ENCODE measurements around the gene ANXA7. TPM values are rescaled to one million over a fixed set of nuclear protein-coding genes. Genes with fewer than 3 reads are reported as not detected.

The ANXA7 gene
- total RNA-seq, 2 experiments from 2014 or later, result 77.7 to 79.6 TPM

- Histone ChIP-seq H3K4me1 (ENCODE audit: insufficient read depth, low read length) (no peaks in the 10 kb centered on the region), H3K27me3 (ENCODE audit: control insufficient read depth in 1 of 2, insufficient read depth in 2 of 2, low read length in 2 of 2) (no peaks in the 10 kb centered on the region), H3K4me3 (ENCODE audit: low read length) (no peak overlapping the region), H3K27ac (ENCODE audit: low read depth in 1 of 2, low read length in 2 of 2) (no peak overlapping the region), H3K9me3 (ENCODE audit: control insufficient read depth in 1 of 2, insufficient read depth in 1 of 2, low read length in 2 of 2) (no peaks in the 10 kb centered on the region), H3K36me3 (ENCODE audit: insufficient read depth, low read length) (peaks cover 33% of the 10 kb centered on the region)
- H3K4me1 Mint-ChIP-seq (ENCODE audit: low read depth), result no peaks in the 10 kb centered on the region
- H3K4me3 Mint-ChIP-seq, result no peak overlapping the region
- POLR2A ChIA-PET, result no interaction called here
- peaks cover 61% of the 10 kb centered on the region for H3K36me3 Mint-ChIP-seq (ENCODE audit: low read depth)
- no peaks in the 10 kb centered on the region for H3K9me3 Mint-ChIP-seq
- no peak for DNase-seq
- intact Hi-C loops (cut with DNase I, micrococcal nuclease), result no loop called here
- H3K27me3 Mint-ChIP-seq, result no peaks in the 10 kb centered on the region
- CTCF ChIA-PET, result no interaction called here
- no peak overlapping the region for H3K27ac Mint-ChIP-seq
- TF ChIP-seq, protein P1, sequence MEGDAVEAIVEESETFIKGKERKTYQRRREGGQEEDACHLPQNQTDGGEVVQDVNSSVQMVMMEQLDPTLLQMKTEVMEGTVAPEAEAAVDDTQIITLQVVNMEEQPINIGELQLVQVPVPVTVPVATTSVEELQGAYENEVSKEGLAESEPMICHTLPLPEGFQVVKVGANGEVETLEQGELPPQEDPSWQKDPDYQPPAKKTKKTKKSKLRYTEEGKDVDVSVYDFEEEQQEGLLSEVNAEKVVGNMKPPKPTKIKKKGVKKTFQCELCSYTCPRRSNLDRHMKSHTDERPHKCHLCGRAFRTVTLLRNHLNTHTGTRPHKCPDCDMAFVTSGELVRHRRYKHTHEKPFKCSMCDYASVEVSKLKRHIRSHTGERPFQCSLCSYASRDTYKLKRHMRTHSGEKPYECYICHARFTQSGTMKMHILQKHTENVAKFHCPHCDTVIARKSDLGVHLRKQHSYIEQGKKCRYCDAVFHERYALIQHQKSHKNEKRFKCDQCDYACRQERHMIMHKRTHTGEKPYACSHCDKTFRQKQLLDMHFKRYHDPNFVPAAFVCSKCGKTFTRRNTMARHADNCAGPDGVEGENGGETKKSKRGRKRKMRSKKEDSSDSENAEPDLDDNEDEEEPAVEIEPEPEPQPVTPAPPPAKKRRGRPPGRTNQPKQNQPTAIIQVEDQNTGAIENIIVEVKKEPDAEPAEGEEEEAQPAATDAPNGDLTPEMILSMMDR (IDR thresholded peaks at IDR 0.05), result no peak
- ATAC-seq (ENCODE audit: poor library complexity), result no peak
Measured at GRCh38 chr10:73446926-73447325, 33.1 kb upstream of the ANXA7 start.

- Histone ChIP-seq H3K9me3 (ENCODE audit: control insufficient read depth in 1 of 2, insufficient read depth in 1 of 2, low read length in 2 of 2) (no peaks in the 10 kb centered on the region), H3K4me1 (ENCODE audit: insufficient read depth, low read length) (no peaks in the 10 kb centered on the region), H3K27ac (ENCODE audit: low read depth in 1 of 2, low read length in 2 of 2) (no peak overlapping the region), H3K36me3 (ENCODE audit: insufficient read depth, low read length) (peaks cover 43% of the 10 kb centered on the region), H3K27me3 (ENCODE audit: control insufficient read depth in 1 of 2, insufficient read depth in 2 of 2, low read length in 2 of 2) (no peaks in the 10 kb centered on the region), H3K4me3 (ENCODE audit: low read length) (no peak overlapping the region)
- CTCF ChIA-PET, result interaction anchor here (0.7 kb wide), 1 partner anchor 32 kb away, joined by 4 read pairs; no protein-coding TSS in a partner anchor
- H3K9me3 Mint-ChIP-seq, result no peaks in the 10 kb centered on the region
- intact Hi-C loops (cut with DNase I, micrococcal nuclease), result no loop called here
- peaks cover 80% of the 10 kb centered on the region for H3K36me3 Mint-ChIP-seq (ENCODE audit: low read depth)
- no peak for ATAC-seq (ENCODE audit: poor library complexity)
- H3K4me1 Mint-ChIP-seq (ENCODE audit: low read depth), result no peaks in the 10 kb centered on the region
- TF ChIP-seq, protein P1 (IDR thresholded peaks at IDR 0.05), result no peak
- H3K4me3 Mint-ChIP-seq, result no peak overlapping the region
- POLR2A ChIA-PET, result no interaction called here
- no peak for DNase-seq
- no peak overlapping the region for H3K27ac Mint-ChIP-seq
- no peaks in the 10 kb centered on the region for H3K27me3 Mint-ChIP-seq
Measured at GRCh38 chr10:73444457-73444856, 30.6 kb upstream of the ANXA7 start.

DNA sequence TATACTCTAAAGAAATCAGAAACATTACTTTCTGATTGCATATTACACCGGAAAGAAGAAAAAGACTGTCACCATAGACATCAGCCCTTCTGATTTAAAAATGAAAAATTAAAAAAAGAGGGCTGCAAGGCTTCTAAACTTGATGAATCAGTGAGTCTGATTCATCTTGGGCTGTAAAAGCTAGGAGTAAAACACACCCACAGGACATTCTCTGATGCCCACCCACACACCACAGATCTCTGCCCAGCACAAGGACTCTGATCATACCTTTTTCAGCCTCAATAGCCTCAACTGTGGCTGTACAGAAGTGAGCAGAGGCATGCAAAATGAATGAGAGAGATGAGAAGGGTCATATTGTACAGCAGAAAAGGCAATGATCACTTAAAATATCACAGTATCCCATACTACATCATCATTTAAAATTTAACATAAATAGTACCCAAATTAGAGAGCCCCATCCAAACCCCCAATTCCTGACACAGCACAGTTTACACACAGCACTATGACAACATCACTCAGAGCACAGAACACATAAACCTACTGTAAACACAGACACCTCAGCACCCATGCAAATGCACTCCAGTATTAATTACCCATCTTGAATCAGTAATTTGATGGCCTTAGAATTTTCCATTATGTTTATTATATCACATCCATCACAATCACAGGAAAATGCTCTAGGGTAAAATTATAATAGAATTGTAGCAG, 25.9 kb upstream of the ANXA7 start:
- H3K36me3 Mint-ChIP-seq (ENCODE audit: low read depth), result peaks cover 72% of the 10 kb centered on the region
- CTCF ChIA-PET, result no interaction called here

More for the DNA sequence above, 25.9 kb upstream of the ANXA7 start:
- no peaks in the 10 kb centered on the region for H3K9me3 Mint-ChIP-seq
- H3K4me3 Mint-ChIP-seq, result no peak overlapping the region
- Histone ChIP-seq H3K27ac (ENCODE audit: low read depth in 1 of 2, low read length in 2 of 2) (no peak overlapping the region), H3K4me3 (ENCODE audit: low read length) (no peak overlapping the region), H3K9me3 (ENCODE audit: control insufficient read depth in 1 of 2, insufficient read depth in 1 of 2, low read length in 2 of 2) (no peaks in the 10 kb centered on the region), H3K27me3 (ENCODE audit: control insufficient read depth in 1 of 2, insufficient read depth in 2 of 2, low read length in 2 of 2) (no peaks in the 10 kb centered on the region), H3K4me1 (ENCODE audit: insufficient read depth, low read length) (no peaks in the 10 kb centered on the region), H3K36me3 (ENCODE audit: insufficient read depth, low read length) (peaks cover 41% of the 10 kb centered on the region)
- H3K27ac Mint-ChIP-seq, result peak overlapping the region; percentile 51
- ATAC-seq (ENCODE audit: poor library complexity) (no peak), DNase-seq (no peak)
- peaks cover 4% of the 10 kb centered on the region for H3K4me1 Mint-ChIP-seq (ENCODE audit: low read depth)
- POLR2A ChIA-PET, result no interaction called here
- no peaks in the 10 kb centered on the region for H3K27me3 Mint-ChIP-seq
- TF ChIP-seq, protein P1 (IDR thresholded peaks at IDR 0.05), result no peak
- intact Hi-C loops (cut with DNase I, micrococcal nuclease), result no loop called here
